Heart left ventricle (tissue), 16 donors: ENCODE results near the gene SRGAP2B. TPM values are rescaled to one million over a fixed set of nuclear protein-coding genes. Genes with fewer than 3 reads are reported as not detected.
"Not testable (repeated sequence)": the region's sequence is repeated elsewhere in the genome, so short reads cannot be mapped to it uniquely, and the experiment has no call there.

ENCODE experiments used
- ATAC-seq, 4 donors: fragments of 200-7000 bp; cut with Tn5 transposase; one replicate each; pipeline ENCODE4 v1.9.1; 2020 to 2022; ENCODE audit warnings: moderate library complexity in 4 of 4, mild to moderate bottlenecking in 3 of 4, moderate number of reproducible peaks in 1 of 4
- DNase-seq, 5 donors: peaks; one replicate each; pipeline ENCODE4 v3.0.0-alpha.2; 2020
- H3K27ac ChIP-seq, 12 donors: fragments of 200-600 bp; sonication (generic) in 4 of 12; one replicate each; pipeline versions ENCODE4 v1.5.0 to v1.8.0; 2016 to 2022; ENCODE audit warnings: mild to moderate bottlenecking in 2 of 12
- H3K27me3 ChIP-seq, 9 donors: fragments of 200-600 bp; sonication (generic) in 2 of 9; one replicate each; pipeline versions ENCODE4 v1.5.1 to v1.8.0; 2016 to 2022; ENCODE audit warnings: mild to moderate bottlenecking in 3 of 9
- H3K36me3 ChIP-seq, 9 donors: fragments of 200-600 bp; sonication (generic) in 2 of 9; one replicate each; pipeline versions ENCODE4 v1.5.0 to v1.8.0; 2018 to 2022; ENCODE audit warnings: mild to moderate bottlenecking in 2 of 9
- H3K4me1 ChIP-seq, 12 donors: fragments of 200-600 bp; sonication (generic) in 4 of 12; one replicate each; pipeline versions ENCODE4 v1.5.0 to v1.8.0; 2016 to 2022; ENCODE audit warnings: mild to moderate bottlenecking in 3 of 12
- H3K4me3 ChIP-seq, 12 donors: fragments of 200-600 bp; sonication (generic) in 4 of 12; one replicate each; pipeline versions ENCODE4 v1.5.0 to v1.8.0; 2017 to 2022; ENCODE audit warnings: mild to moderate bottlenecking in 9 of 12, moderate library complexity in 4 of 12
- H3K9me3 ChIP-seq, 12 donors: fragments of 200-600 bp; sonication (generic) in 4 of 12; one replicate each; pipeline versions ENCODE4 v1.5.0 to v1.8.0; 2016 to 2022; ENCODE audit warnings: mild to moderate bottlenecking in 1 of 12
- WGBS, 4 donors: extraction: QIAGEN DNeasy Blood & Tissue Kit in 2 of 4; methylation state at CpG; one replicate each; pipeline versions ENCODE4 v1.1.5 to v1.1.7; 2013 to 2018; 5-methylcytosine and 5-hydroxymethylcytosine counted together
- intact Hi-C, 10 donors: fragments of 100-400 bp; cut with DNase I; formaldehyde crosslinking; loops; one replicate each; pipeline versions ENCODE4 v1.11.1 to v1.14.2; 2022
- polyA plus RNA-seq, 2 donors: library from polyadenylated mRNA; stranded (reverse); fragments of 200-250 nt; gene quantifications; one replicate each; pipeline ENCODE4 v1.2.3, GENCODE V29; 2013
- total RNA-seq, 9 donors: library from RNA; depleted of rRNA in 2 of 9; stranded (reverse); fragments of >200 nt in 2 of 9; fragmentation: NEBNext Ultra II Directional in 3 of 9; extraction: Animal tissue kit (Norgen Biotek cat#: 25700) in 3 of 9; gene quantifications; one replicate each; pipeline versions ENCODE4 v1.1.0 to v1.2.4, GENCODE V29; 2016 to 2023
- donor health status: ischemic (EF 13 %, LVEDD 7.1; RV severe dilation, severe dysfunction).
- donor health status: healthy with polysubstance abuse.
- donor health status: DM: no; HTN: yes; CAD: no.
- donor health status: DM: no; HTN: no; CAD: no.
- donor health status: ischemic (EF 25% LVEDD 6.9; RV normal size, moderate dysfunction).
- donor health status: ischemic (EF 25% LVEDD 5.7; RV mildly dilated, moderate dysfunction).
- donor health status: healthy.
- donor health status: DM: yes; HTN: yes; CAD: no.
- donor health status: ischemic (EF 35%, LVEDD 5.7; RV mildly dilated, moderate dysfunction).
- donor health status: nonischemic (EF 11% LVEDD 7.7; RV severe dilation, severe dysfunction).
- donor health status: DM: yes; HTN: yes; CAD: no.
- donor health status: PGD.
- donor health status: ischemic (EF 29% LVEDD 5.4; RV normal size, mild dysfunction).
- donor health status: nonischemic (EF 23%, LVEDD 6.1; RV moderate dilation, normal function).

Gene SRGAP2B
- total and polyA plus RNA-seq, 11 donors, result 3.0 to 26.8 (median 9.9) TPM

DNA sequence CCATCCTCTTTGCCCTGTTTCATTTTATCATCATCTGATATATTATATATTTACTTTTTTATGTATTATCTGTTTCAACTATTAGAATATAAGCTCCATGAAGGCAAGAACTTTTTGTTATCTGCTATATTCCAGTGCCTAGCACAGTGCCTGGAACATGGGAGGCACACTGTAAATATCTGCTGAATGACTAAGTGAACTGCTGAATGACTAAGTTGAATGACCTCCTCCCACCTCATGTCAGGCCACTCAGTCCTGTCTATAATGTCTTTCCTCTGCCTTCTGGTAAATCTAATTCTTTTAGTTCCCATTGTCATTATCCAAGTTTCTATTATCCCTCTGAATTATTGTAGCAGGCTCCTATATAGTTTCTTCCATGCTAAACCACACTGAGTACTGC is 156.5 kb downstream of the SRGAP2B start:
- DNase-seq, H3K36me3 ChIP-seq, H3K4me3 ChIP-seq, H3K27me3 ChIP-seq, H3K27ac ChIP-seq, H3K9me3 ChIP-seq, ATAC-seq, intact Hi-C loops, H3K4me1 ChIP-seq: not testable (repeated sequence)

DNA sequence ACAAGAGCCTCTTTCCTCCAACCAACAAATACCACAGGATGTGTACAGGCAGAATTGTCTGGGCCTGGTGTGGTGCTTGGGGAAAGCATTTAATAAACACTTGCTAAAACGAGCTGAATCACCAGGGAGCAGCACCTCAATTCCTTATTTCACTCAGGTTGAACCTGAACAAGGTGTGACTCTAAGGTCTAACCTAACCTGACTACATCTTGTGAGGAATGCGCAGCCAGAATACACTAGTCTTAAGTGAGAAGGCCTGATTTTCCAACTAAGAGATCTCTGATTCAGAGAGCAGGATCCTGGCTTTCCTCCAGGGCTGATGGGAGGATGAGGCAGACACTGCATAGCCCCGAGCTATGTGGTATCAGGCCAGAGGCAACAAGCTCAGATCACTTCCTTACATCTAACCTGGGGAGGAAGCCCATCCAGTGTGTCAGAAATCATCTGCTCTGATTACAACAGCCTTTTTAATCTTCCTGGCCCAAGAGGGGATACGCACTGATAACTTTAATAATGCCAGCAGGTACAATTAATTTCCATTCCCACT is 158.9 kb downstream of the SRGAP2B start:
- H3K27ac ChIP-seq, H3K4me1 ChIP-seq, intact Hi-C loops, H3K9me3 ChIP-seq, H3K36me3 ChIP-seq, DNase-seq, H3K4me3 ChIP-seq, H3K27me3 ChIP-seq, ATAC-seq: not testable (repeated sequence)
- WGBS, 4 donors, result 92 to 100% (median 100%) methylated on average over 1 of the region's 4 CpGs; no CpG with 5 or more reads in 1 of the 4 donors

DNA sequence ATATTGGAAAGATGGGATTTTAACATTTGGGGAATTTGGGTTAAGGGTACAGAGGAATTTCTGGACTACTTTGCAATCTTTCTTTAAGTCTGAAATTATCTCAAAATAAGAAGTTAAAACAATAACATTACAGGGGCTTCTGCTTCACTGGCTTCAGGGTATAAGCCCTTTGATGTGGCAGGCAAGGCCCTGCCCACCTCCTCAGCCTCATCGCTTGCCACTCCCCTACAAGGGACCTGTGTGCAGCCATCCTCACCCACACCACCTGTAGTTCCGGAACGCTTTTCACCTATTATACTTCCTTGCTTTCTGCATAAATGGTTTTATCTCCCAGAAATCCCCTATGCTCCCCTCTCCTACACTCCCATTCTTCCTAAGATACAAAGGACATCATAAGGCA is 159.8 kb downstream of the SRGAP2B start:
- H3K27me3 ChIP-seq, H3K4me3 ChIP-seq, H3K36me3 ChIP-seq, H3K9me3 ChIP-seq, ATAC-seq, H3K27ac ChIP-seq, DNase-seq, intact Hi-C loops, H3K4me1 ChIP-seq: not testable (repeated sequence)
- no CpG with 5 or more reads among the region's 3 CpGs for WGBS, 4 donors

DNA sequence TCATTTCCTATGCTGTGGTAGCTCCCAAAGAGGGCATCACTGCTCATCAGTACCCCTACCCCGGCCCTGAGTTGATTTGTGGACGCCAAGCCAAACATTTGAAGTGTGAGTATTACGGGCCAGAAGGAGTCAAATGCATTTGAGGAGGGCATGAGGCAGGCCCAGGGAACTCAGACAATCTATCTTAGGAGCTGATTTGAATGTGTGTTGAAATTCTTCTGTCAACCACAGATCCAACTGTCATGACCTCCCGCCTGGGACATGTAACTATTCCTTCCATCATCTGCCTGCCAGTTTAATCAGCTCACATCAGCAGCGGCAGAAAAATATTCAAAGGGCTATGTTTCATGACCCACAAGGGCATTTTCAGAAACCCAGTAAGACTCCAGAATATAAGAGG is 162.1 kb downstream of the SRGAP2B start:
- H3K9me3 ChIP-seq, H3K36me3 ChIP-seq, H3K4me3 ChIP-seq, H3K27ac ChIP-seq, H3K4me1 ChIP-seq, DNase-seq, intact Hi-C loops, H3K27me3 ChIP-seq: not testable (repeated sequence)
- 61 to 75% (median 73%) methylated on average over 2 to 4 of the region's 5 CpGs for WGBS, 4 donors
- ATAC-seq, result peak in 2 of 4 donors; percentile 53 to 66

DNA sequence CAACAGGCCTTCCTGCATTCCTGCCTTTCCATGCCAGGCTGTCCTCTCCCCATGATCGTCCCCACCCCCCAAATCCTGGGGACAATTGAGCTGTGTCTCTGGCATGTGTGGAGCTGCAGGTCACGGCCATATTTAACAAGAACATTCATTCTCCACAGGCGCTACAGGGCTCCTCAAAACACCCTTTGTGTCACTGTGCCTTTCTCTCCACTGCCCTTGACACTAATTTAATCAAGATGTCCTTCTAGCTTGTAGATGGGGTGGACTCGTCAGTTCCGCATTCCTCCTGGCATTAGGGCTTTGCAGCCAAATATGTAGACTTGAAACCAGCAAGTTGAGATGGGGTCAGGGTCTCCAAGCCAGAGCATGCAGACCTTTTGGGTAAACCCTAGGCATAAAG is 163.0 kb downstream of the SRGAP2B start:
- DNase-seq, H3K4me3 ChIP-seq, H3K4me1 ChIP-seq, intact Hi-C loops, H3K9me3 ChIP-seq, H3K27me3 ChIP-seq, H3K36me3 ChIP-seq, H3K27ac ChIP-seq, ATAC-seq: not testable (repeated sequence)
- WGBS, 4 donors, result 80 to 89% (median 83%) methylated on average over 3 to 4 of the region's 5 CpGs

DNA sequence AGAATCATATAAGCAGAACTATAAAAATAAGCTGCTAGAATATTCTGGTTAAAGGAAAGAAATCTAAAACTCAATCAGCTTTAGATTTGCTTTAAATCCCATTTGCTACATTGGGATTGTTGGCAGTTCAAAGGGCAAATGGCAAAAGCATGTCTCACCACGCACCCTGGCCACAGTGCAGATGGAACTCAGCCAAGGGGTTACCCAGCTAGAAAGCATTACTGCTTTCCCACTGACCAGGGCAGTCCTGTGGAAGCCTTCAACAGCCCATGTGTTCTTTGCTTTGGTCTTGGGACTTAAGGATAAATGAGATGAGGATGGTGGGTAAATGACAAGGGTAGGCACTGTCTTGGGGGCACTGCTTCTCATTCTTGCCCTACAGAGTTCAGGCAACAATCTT is 163.6 kb downstream of the SRGAP2B start:
- intact Hi-C loops, DNase-seq, H3K9me3 ChIP-seq, H3K36me3 ChIP-seq, H3K4me3 ChIP-seq, H3K27ac ChIP-seq, H3K4me1 ChIP-seq, H3K27me3 ChIP-seq: not testable (repeated sequence)
- ATAC-seq, result peak in 1 of 4 donors; percentile 11
- 65 to 71% (median 69%) methylated on average over 1 of the region's 1 CpG for WGBS, 4 donors

DNA sequence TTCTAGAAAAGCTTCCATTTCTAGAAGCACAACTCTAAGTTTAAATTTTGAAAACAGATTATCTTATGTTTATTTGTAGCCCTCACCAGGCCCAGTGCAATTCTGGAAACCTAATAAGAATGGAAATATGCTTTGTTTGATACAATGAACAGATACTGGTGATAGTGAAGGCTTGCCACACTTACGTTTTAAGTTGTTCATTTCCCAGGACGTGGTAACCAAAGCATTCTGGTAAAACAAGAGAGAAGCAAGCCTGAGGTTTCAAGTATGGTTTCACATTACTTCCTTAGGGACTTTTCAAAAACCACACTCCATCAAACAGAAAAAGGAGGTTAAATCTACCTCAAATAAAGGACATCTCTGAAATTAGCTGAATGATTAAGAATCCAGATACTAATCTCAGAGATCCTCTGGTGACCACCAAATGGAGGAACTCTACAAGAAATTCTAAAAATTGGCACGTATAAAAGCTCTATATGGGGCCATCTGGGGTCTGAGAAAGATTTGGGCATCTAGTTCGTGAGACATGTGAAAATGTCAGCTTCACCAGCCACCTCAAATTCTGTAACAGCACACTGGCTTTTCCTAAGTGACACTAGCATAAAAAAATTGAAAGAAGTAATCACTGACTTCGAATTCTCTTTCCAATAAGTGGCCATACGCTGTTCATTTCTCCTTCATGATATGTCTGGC is 164.9 kb downstream of the SRGAP2B start:
- H3K27me3 ChIP-seq, H3K36me3 ChIP-seq, ATAC-seq, DNase-seq, H3K27ac ChIP-seq, H3K4me3 ChIP-seq, intact Hi-C loops, H3K9me3 ChIP-seq, H3K4me1 ChIP-seq: not testable (repeated sequence)
- WGBS, 4 donors, result 88 to 97% (median 91%) methylated on average over 3 to 4 of the region's 6 CpGs

DNA sequence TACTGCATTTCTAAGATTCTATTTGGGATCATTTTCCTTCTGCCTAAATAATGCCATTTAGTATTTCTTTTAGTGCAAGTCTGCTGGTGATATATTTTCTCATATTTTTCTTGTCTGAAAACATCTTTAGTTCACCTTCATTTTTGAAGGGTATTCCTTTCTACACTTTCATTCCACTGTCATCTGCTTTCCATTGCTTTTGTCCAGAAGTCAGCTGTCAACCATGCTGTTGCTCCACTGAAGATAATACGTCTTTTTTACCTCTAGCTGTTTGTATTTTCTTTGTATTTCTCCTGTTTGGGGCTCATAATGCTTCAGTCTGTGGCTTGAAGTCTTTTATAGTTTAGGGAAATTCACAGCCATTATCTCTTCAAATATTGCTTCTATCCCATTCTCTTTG is 167.8 kb downstream of the SRGAP2B start:
- ATAC-seq, H3K4me1 ChIP-seq, H3K27ac ChIP-seq, H3K36me3 ChIP-seq, DNase-seq, H3K9me3 ChIP-seq, H3K27me3 ChIP-seq, H3K4me3 ChIP-seq, intact Hi-C loops: not testable (repeated sequence)
- 86 to 100% (median 89%) methylated on average over 1 of the region's 1 CpG for WGBS, 4 donors

DNA sequence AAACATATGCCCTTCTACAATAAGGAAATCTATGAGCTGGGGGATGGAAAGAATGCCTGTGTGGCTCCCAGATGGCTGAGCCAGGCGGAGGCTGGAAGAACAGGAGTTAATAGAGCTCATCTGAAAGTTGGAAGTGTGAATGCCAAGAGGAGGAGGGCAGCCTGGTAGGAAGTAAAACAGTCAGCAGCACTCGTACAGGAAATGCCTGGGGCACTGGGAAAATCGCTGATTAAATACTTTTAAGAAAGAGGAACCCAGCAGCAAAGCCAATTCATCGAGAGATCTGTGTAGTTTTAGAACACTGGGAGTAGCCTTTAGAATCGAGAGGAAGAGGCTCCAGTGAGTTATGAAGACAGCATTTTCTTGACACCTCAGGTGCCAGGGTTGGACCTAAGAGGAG is 171.5 kb downstream of the SRGAP2B start:
- H3K4me1 ChIP-seq, DNase-seq, H3K27ac ChIP-seq, intact Hi-C loops, H3K9me3 ChIP-seq, H3K36me3 ChIP-seq, H3K27me3 ChIP-seq, H3K4me3 ChIP-seq: not testable (repeated sequence)
- WGBS, 4 donors, result no CpG with 5 or more reads among the region's 5 CpGs
- ATAC-seq, result peak in 3 of 4 donors; percentile 53 to 83 (median 81)

DNA sequence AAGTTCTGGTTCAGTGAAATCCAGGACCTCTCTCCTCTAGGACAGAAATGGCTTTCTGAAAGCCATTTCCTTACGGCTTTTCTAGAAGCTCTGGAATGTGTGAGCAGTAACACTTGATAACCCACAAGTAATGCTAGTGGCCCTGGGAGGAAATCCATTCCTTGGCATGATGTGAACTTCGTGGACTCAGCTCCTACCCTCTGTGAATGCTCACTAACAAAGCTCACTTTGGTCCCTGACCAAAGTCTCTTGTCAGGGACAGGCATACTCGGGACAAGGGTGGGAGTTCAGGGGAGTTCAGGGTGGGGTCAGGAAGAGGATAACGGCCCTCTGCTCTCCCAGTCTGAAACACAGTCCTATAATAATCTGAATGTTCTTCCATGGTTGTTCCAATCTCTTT is 172.3 kb downstream of the SRGAP2B start:
- DNase-seq, ATAC-seq, H3K36me3 ChIP-seq, H3K9me3 ChIP-seq, H3K4me3 ChIP-seq, intact Hi-C loops, H3K4me1 ChIP-seq, H3K27me3 ChIP-seq: not testable (repeated sequence)
- peak overlapping the region in 1 of 12 donors; percentile 70 for H3K27ac ChIP-seq
- WGBS, 4 donors, result 58 to 86% (median 59%) methylated on average over 2 to 3 of the region's 4 CpGs; no CpG with 5 or more reads in 1 of the 4 donors

DNA sequence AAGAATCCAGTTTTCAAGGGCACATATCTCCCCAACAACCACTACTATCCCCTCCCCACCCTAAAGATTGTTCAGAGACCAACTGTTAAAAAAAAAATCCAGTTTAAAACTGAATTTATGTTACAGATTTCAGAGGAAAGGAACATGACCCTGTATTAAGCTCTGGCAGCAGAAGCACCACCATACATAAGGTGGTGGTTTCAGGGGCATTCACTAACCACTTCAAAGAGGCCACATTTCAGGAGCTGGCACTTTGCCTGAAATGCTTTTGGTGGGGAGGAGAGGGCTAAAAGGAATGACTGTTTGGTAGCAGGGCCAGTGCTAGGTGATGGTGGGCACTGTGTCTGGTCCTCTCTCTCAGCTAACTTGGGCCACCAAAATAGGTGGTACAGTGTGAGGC is 176.0 kb downstream of the SRGAP2B start:
- ATAC-seq, result not testable (repeated sequence)

More for the DNA sequence above, 176.0 kb downstream of the SRGAP2B start:
- H3K27ac ChIP-seq, H3K9me3 ChIP-seq, H3K4me1 ChIP-seq, intact Hi-C loops, H3K4me3 ChIP-seq, H3K27me3 ChIP-seq, DNase-seq, H3K36me3 ChIP-seq: not testable (repeated sequence)
